Activated CD8-positive, alpha-beta T cell treated with anti-CD3 and anti-CD28 coated beads, Interleukin-2, amount 10 ng/mL, durations not matched to agents 7 days and 5 days (primary cell): Measurements from ENCODE around the gene TNFSF13. TPM values are rescaled to one million over a fixed set of nuclear protein-coding genes. Genes with fewer than 3 reads are reported as not detected.
"Not testable (repeated sequence)": the region's sequence is repeated elsewhere in the genome, so short reads cannot be mapped to it uniquely, and the experiment has no call there.

Experiments used
- ATAC-seq: fragments of 150-1000 bp; cut with Tn5 transposase; one replicate; pipeline ENCODE4 v1.10.0; 2021; ENCODE audit warnings: moderate library complexity
- CTCF ChIA-PET: fragments of 350-600 bp; sonication (Branson Sonifier 250); formaldehyde crosslinking; loops from one replicate; lab custom pipeline; 2021; ENCODE audit warnings: antibody characterized with exemption; lab: Charles Lee
- POLR2A ChIA-PET: fragments of 350-600 bp; sonication (Branson Sonifier 250); formaldehyde crosslinking; loops from one replicate; lab custom pipeline; 2021; ENCODE audit warnings: antibody characterized with exemption; lab: Charles Lee
- DNase-seq: peaks from one replicate; pipeline ENCODE4 v3.0.0-alpha.2; 2020
- H3K27ac Mint-ChIP-seq: one replicate; pipeline ENCODE4 v1.8.0; 2021; ENCODE audit warnings: mild to moderate bottlenecking, mixed read lengths
- H3K27me3 Mint-ChIP-seq: one replicate; pipeline ENCODE4 v1.8.0; 2021; ENCODE audit warnings: low read depth, mixed read lengths
- H3K36me3 Mint-ChIP-seq: one replicate; pipeline ENCODE4 v1.8.0; 2021; ENCODE audit warnings: low read depth, mixed read lengths
- H3K4me1 Mint-ChIP-seq: one replicate; pipeline ENCODE4 v1.8.0; 2021; ENCODE audit warnings: low read depth, mixed read lengths
- H3K4me3 Mint-ChIP-seq: one replicate; pipeline ENCODE4 v1.8.0; 2021; ENCODE audit warnings: mild to moderate bottlenecking, mixed read lengths
- H3K9me3 Mint-ChIP-seq: one replicate; pipeline ENCODE4 v1.8.0; 2022; ENCODE audit warnings: mixed read lengths; ENCODE audit not compliant: insufficient read depth
- total RNA-seq, 2 experiments: library from RNA; stranded (reverse); gene quantifications; one replicate each; pipeline ENCODE4 v1.2.3, GENCODE V29; 2021

Gene TNFSF13
- total RNA-seq, 2 experiments from 2014 or later, result 8.0 to 9.0 TPM

GRCh38 chr17:7592422-7593021, 34.0 kb downstream of the TNFSF13 start:
- Mint-ChIP-seq H3K9me3 (no peaks in the 10 kb centered on the region), H3K36me3 (peaks cover 61% of the 10 kb centered on the region)
- CTCF ChIA-PET, result no interaction called here

GRCh38 chr17:7593296-7593695, 34.7 kb downstream of the TNFSF13 start:
- Mint-ChIP-seq H3K9me3 (no peaks in the 10 kb centered on the region), H3K4me3 (no peak overlapping the region), H3K4me1 (no peaks in the 10 kb centered on the region), H3K27me3 (no peaks in the 10 kb centered on the region), H3K27ac (no peak overlapping the region), H3K36me3 (peaks cover 55% of the 10 kb centered on the region)
- DNase-seq (no peak), ATAC-seq (no peak)
- CTCF ChIA-PET, result interaction anchor here (1.6 kb wide), 1 partner anchor 33 kb away, joined by 3 read pairs; no protein-coding TSS in a partner anchor
- POLR2A ChIA-PET, result interaction anchor here (0.6 kb wide), 1 partner anchor 20 kb away, joined by 4 read pairs; no protein-coding TSS in a partner anchor

More at GRCh38 chr17:7592422-7593021, 34.0 kb downstream of the TNFSF13 start:
- no peak for DNase-seq
- POLR2A ChIA-PET, result interaction anchor here (0.6 to 1.2 kb wide), 2 partner anchors 19 to 35 kb away, joined by 4 read pairs; partner anchors contain the start of gene SAT2
- Mint-ChIP-seq H3K4me1 (peaks cover 2% of the 10 kb centered on the region), H3K27ac (no peak overlapping the region), H3K4me3 (no peak overlapping the region), H3K27me3 (no peaks in the 10 kb centered on the region)
- no peak for ATAC-seq

GRCh38 chr17:7597561-7597960, 39.0 kb downstream of the TNFSF13 start:
- H3K27me3 Mint-ChIP-seq, DNase-seq, H3K27ac Mint-ChIP-seq, H3K4me1 Mint-ChIP-seq, H3K4me3 Mint-ChIP-seq, POLR2A ChIA-PET, CTCF ChIA-PET, ATAC-seq, H3K9me3 Mint-ChIP-seq: not testable (repeated sequence)
- peaks cover 60% of the 10 kb centered on the region for H3K36me3 Mint-ChIP-seq

- Mint-ChIP-seq H3K27ac (no peak overlapping the region), H3K4me1 (no peaks in the 10 kb centered on the region), H3K4me3 (no peak overlapping the region), H3K27me3 (no peaks in the 10 kb centered on the region), H3K9me3 (no peaks in the 10 kb centered on the region), H3K36me3 (peaks cover 38% of the 10 kb centered on the region)
- POLR2A ChIA-PET, result no interaction called here
- CTCF ChIA-PET, result interaction anchor here (1.0 kb wide), 1 partner anchor 45 kb away, joined by 3 read pairs; no protein-coding TSS in a partner anchor
- no peak for DNase-seq
- ATAC-seq, result no peak
These were observed 47.7 kb downstream of the TNFSF13 start for GRCh38 chr17:7606280-7606679.

- ChIA-PET POLR2A (no interaction called here), CTCF (interaction anchor here (0.8 to 1.9 kb wide), 5 partner anchors 17 to 50 kb away, joined by 3 to 6 read pairs (median 3); partner anchors contain the start of gene SAT2)
- no peaks in the 10 kb centered on the region for H3K9me3 Mint-ChIP-seq
- H3K27ac Mint-ChIP-seq, result no peak overlapping the region
- no peak for ATAC-seq
- peaks cover 25% of the 10 kb centered on the region for H3K36me3 Mint-ChIP-seq
- no peaks in the 10 kb centered on the region for H3K27me3 Mint-ChIP-seq
- H3K4me3 Mint-ChIP-seq, result no peak overlapping the region
- no peak for DNase-seq
- peaks cover 25% of the 10 kb centered on the region for H3K4me1 Mint-ChIP-seq
These were observed 52.1 kb downstream of the TNFSF13 start for GRCh38 chr17:7610641-7611040.

Other genes with a start within 250 kb of the TNFSF13 start
- gene GPS2, start 243.4 kb upstream of the TNFSF13 start, total RNA-seq, result 10 to 100 TPM; 86.3 to 88.0 TPM
- 10 to 100 TPM; 45.6 to 47.0 TPM for gene NEURL4, start 229.4 kb upstream of the TNFSF13 start, total RNA-seq
- gene ACAP1, start 222.2 kb upstream of the TNFSF13 start, total RNA-seq, result 100 to 1,000 TPM; 573 to 605 TPM
- 10 to 100 TPM; 11.4 to 11.8 TPM for gene KCTD11, start 206.6 kb upstream of the TNFSF13 start, total RNA-seq
- gene TMEM95, start 203.6 kb upstream of the TNFSF13 start, total RNA-seq, result not detected
- gene TNK1, start 177.7 kb upstream of the TNFSF13 start, total RNA-seq, result 1 to 10 TPM; 2.1 to 2.6 TPM
- gene PLSCR3, start 164.2 kb upstream of the TNFSF13 start, total RNA-seq, result 10 to 100 TPM; 87.9 to 92.6 TPM
- 10 to 100 TPM; 61.8 to 62.3 TPM for gene TMEM256, start 154.7 kb upstream of the TNFSF13 start, total RNA-seq
- 1 to 10 TPM; 4.7 to 5.2 TPM for gene NLGN2, start 150.9 kb upstream of the TNFSF13 start, total RNA-seq
- gene SPEM1, start 138.4 kb upstream of the TNFSF13 start, total RNA-seq, result not detected
- not detected for gene SPEM2, start 133.1 kb upstream of the TNFSF13 start, total RNA-seq
- not detected for gene SPEM3, start 129.9 kb upstream of the TNFSF13 start, total RNA-seq
- 10 to 100 TPM; 16.5 to 18.1 TPM for gene TMEM102, start 123.3 kb upstream of the TNFSF13 start, total RNA-seq
- gene FGF11, start 119.2 kb upstream of the TNFSF13 start, total RNA-seq, result 10 to 100 TPM; 16.6 to 18.8 TPM
- gene CHRNB1, start 113.7 kb upstream of the TNFSF13 start, total RNA-seq, result 10 to 100 TPM; 14.1 to 15.7 TPM
- 10 to 100 TPM; 29.8 to 30.0 TPM for gene ZBTB4, start 79.1 kb upstream of the TNFSF13 start, total RNA-seq
- not detected for gene SLC35G6, start 77.3 kb upstream of the TNFSF13 start, total RNA-seq
- 100 to 1,000 TPM; 183 to 185 TPM for gene POLR2A, start 74.4 kb upstream of the TNFSF13 start, total RNA-seq
- gene TNFSF12, start 9.7 kb upstream of the TNFSF13 start, total RNA-seq, result 100 to 1,000 TPM in 1 of 2 experiments, 10 to 100 TPM in 1; 93.7 to 100 TPM
- 10 to 100 TPM; 54.4 to 62.0 TPM for gene SENP3, start 3.2 kb downstream of the TNFSF13 start, total RNA-seq
- 10 to 100 TPM in 1 of 2 experiments, 1 to 10 TPM in 1; 9.4 to 10.7 TPM for gene CD68, start 20.9 kb downstream of the TNFSF13 start, total RNA-seq
- 10 to 100 TPM; 69.0 to 70.4 TPM for gene MPDU1, start 25.1 kb downstream of the TNFSF13 start, total RNA-seq
- under 1 TPM; 0.29 to 0.34 TPM for gene SOX15, start 31.3 kb downstream of the TNFSF13 start, total RNA-seq
- 10 to 100 TPM; 27.6 to 31.8 TPM for gene FXR2, start 56.1 kb downstream of the TNFSF13 start, total RNA-seq
- gene SAT2, start 69.1 kb downstream of the TNFSF13 start, total RNA-seq, result 10 to 100 TPM; 18.2 to 21.4 TPM
- gene SHBG, start 71.4 kb downstream of the TNFSF13 start, total RNA-seq, result not detected
- not detected for gene ATP1B2, start 92.2 kb downstream of the TNFSF13 start, total RNA-seq
- gene TP53, start 128.7 kb downstream of the TNFSF13 start, total RNA-seq, result 100 to 1,000 TPM; 131 to 136 TPM
- gene WRAP53, start 129.7 kb downstream of the TNFSF13 start, total RNA-seq, result 10 to 100 TPM; 27.1 to 29.3 TPM
- not detected for gene EFNB3, start 146.5 kb downstream of the TNFSF13 start, total RNA-seq
- not detected for gene DNAH2, start 159.0 kb downstream of the TNFSF13 start, total RNA-seq